Stimulated activated CD8-positive, alpha-beta memory T cell treated with anti-CD3 and anti-CD28 coated beads, Interleukin-7, amount 100 ng/mL, for 48 hours (primary cell): ENCODE data around the gene MMD.
A peak's percentile ranks its signal among the peaks of the same experiment; 100 is the strongest.
"Not testable (repeated sequence)": the region's sequence is repeated elsewhere in the genome, so short reads cannot be mapped to it uniquely, and the experiment has no call there.

Source experiments
- DNase-seq, 2 donors: peaks; one replicate each; pipeline ENCODE4 v3.0.0-alpha.2; 2020; ENCODE audit warnings: low read depth in 1 of 2; ENCODE audit errors: extremely low read depth in 1 of 2

Gene MMD

DNA sequence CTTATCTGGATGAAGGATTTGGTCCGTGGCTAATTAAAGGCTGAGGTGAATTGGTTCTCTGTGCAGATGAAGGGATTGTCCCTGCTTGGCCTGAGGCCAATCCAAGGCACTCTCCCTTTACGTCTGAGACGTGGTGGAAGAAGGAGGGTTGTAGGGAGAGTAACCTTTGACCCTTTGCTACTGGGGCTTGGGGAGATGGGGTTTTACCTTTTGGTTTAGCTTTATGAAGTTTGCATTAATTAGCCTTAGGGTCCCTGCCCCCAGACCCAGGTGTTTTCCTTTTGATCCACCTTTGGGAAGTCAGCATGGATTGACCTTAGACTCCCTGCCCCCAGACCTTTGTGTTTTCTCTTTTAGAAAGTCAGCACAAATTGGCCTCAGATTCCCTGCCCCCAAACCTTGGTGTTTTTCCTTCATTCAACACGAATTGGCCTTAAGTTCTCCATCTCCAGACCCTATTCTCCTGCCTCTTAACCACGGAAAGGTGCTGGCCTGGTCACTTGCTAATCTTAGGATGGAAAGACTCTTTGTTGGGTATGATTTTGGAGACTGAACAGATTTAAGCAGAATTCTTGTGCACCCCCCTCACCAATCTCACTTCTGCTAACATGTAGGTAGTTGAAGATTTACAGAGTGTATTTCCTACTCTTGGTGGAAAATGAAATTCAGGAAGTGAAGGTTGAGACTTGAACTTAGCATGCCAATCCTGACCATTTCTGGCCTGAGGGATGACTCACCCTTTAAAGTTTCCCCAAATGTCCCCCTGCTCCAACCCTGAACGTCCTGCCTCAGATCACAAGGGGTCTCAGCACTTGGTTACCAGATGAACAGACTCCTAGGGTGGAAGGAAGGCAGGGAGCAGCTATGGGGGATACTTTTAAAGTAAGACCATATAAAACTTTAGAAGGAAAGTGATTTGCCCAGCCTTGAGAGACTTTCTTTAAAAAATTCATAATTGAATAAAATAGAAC lies 23.1 kb upstream of the MMD start:
- DNase-seq, result no peak

DNA sequence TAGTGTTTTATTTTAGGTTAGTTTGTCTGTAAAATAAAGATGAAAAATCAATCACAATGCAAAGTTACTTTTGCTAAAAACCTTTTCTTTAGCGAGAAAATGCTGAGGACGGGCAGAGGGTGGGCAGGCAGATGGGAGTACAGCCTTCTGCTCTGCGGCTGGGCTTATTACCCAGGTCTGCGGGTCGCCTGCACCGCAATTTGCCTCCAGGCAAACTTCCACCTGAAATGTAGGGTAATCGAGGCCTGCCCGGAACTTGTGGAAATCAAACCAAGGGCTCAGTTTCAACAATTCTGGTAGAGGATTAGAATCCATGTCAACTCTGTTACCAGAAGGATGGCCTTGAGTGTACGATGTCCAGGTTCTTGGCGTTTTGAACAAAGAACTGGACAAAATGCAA lies 22.3 kb upstream of the MMD start:
- DNase-seq, result no peak

- DNase-seq, result no peak
Measured at GRCh38 chr17:55442953-55443683, 21.5 kb upstream of the MMD start.

DNA sequence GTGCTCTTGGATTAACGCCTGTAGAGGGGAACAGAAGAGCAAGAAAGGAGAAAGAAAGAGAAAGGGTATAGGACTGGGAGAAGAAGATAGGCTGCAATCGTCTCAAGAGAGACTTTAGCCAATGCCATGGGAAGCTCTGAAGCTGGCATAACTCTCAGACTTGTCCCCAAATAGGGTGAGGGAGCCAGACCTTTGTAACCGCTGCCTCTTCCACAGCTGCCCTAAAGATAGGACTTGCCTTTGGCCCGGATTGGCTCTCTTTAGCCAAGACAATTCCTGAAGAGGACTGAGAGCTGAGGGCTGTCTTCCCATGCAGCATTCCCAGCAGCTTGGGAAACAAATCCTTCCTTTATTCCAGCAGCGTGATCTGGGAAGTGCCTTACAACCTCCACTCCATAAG lies 20.8 kb upstream of the MMD start:
- no peak for DNase-seq

- DNase-seq, result no peak
Measured at GRCh38 chr17:55441544-55441943, 19.9 kb upstream of the MMD start.

- no peak for DNase-seq
Measured at GRCh38 chr17:55440391-55440790, 18.8 kb upstream of the MMD start.

- DNase-seq, result no peak
Measured at GRCh38 chr17:55437159-55437605, 15.5 kb upstream of the MMD start.

- DNase-seq, result no peak
Measured at GRCh38 chr17:55436224-55437158, 14.9 kb upstream of the MMD start.

DNA sequence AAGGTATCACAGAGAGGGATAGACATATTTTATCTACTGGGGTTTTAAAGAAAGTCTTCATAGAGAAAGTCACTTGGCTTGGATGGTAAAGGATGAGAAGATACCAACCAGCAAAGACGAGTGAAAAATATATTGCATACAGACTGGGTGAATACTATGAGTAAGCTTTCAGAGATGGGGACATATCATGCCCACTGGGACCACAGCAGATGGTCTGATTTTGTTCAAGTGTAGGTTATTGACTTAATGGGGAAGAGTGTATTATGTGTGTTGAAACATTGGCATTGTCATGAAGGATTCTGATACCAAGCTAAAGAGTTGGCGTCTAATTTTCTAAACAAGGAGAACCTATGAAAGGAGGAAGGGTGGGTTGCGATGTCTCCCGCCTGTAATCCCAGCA lies 13.8 kb upstream of the MMD start:
- DNase-seq, result no peak

- DNase-seq, result peak in 1 of 2 donors; percentile 39
Measured at GRCh38 chr17:55434721-55435120, 13.1 kb upstream of the MMD start.

GRCh38 chr17:55433629-55434422 lies 12.2 kb upstream of the MMD start:
- no peak for DNase-seq

DNA sequence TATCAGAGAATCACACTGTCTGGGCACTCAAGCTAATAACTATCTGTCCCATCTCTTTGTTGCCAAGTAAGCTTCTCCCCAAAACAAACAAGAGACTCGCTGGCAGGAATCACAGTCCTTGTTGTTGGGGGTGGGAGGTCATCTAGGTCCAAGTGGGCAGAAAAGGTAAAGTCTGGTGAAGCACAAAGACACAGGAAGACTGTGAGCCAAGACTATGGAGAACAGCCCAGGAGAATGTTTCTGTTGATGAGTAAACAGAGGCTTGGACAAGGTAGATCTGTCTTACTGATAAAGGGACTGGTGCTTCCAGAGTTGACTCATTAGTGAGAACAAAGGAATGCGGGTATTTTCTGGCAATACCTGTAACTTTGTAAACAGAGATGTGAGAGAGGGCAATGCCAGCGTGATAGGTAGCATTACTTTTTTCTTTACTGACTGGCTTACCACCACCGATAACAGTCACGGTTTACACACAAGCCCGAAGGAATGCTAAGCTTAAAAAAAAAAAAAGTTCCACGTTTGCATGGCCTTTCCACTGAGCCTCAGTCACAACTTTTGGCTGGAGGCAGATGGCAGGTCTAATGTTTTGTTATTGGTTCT lies 11.5 kb upstream of the MMD start:
- DNase-seq, result no peak

- DNase-seq, result no peak
Measured at GRCh38 chr17:55432358-55433028, 10.9 kb upstream of the MMD start.

GRCh38 chr17:55431914-55432313 lies 10.3 kb upstream of the MMD start:
- not testable (repeated sequence) for DNase-seq

GRCh38 chr17:55430541-55431288 lies 9.1 kb upstream of the MMD start:
- no peak for DNase-seq

- no peak for DNase-seq
Measured at GRCh38 chr17:55427587-55427882, 5.9 kb upstream of the MMD start.

- DNase-seq, result no peak
Measured at GRCh38 chr17:55426851-55427586, 5.4 kb upstream of the MMD start.
